H9 (cell line): Measurements from ENCODE around the gene DCLRE1A. TPM values are rescaled to one million over a fixed set of nuclear protein-coding genes. Genes with fewer than 3 reads are reported as not detected.

Source experiments
- DNase-seq: peaks from one replicate; pipeline ENCODE4 v3.0.0-alpha.2; 2017
- H2AFZ ChIP-seq: one replicate; pipeline ENCODE4 v1.6.1; 2013; ENCODE audit warnings: mild to moderate bottlenecking, low read length, control low read depth, moderate library complexity
- H2AK5ac ChIP-seq: 2 replicates; pipeline ENCODE4 v1.6.1; 2013; ENCODE audit warnings: low read length, control low read depth, mixed read lengths; ENCODE audit not compliant: insufficient read length
- H2BK120ac ChIP-seq: one replicate; pipeline ENCODE4 v1.6.1; 2013; ENCODE audit warnings: low read depth, mild to moderate bottlenecking, low read length, control low read depth, inconsistent platforms; ENCODE audit not compliant: poor library complexity, severe bottlenecking
- H2BK12ac ChIP-seq: 2 replicates; pipeline ENCODE4 v1.6.1; 2013; ENCODE audit warnings: low read length, control low read depth, mixed read lengths, low read depth; ENCODE audit not compliant: insufficient read length
- H2BK15ac ChIP-seq: 2 replicates; pipeline ENCODE4 v1.6.1; 2013; ENCODE audit warnings: low read depth, low read length, control low read depth
- H2BK20ac ChIP-seq: one replicate; pipeline ENCODE4 v1.6.1; 2013; ENCODE audit warnings: low read depth, mild to moderate bottlenecking, low read length, control low read depth, inconsistent platforms; ENCODE audit not compliant: poor library complexity, severe bottlenecking
- H2BK5ac ChIP-seq: 2 replicates; pipeline ENCODE4 v1.6.1; 2013; ENCODE audit warnings: low read length, control low read depth, mixed read lengths; ENCODE audit not compliant: insufficient read length
- H3K14ac ChIP-seq: 2 replicates; pipeline ENCODE4 v1.6.1; 2013; ENCODE audit warnings: low read length, control low read depth; ENCODE audit not compliant: insufficient read depth
- H3K18ac ChIP-seq: 2 replicates; pipeline ENCODE4 v1.6.1; 2013; ENCODE audit warnings: low read depth, mild to moderate bottlenecking, mixed read lengths, low read length, control low read depth; ENCODE audit not compliant: insufficient read length
- H3K23ac ChIP-seq: 2 replicates; pipeline ENCODE4 v1.6.1; 2013; ENCODE audit warnings: low read length, control low read depth, mixed read lengths, low read depth; ENCODE audit not compliant: insufficient read length
- H3K23me2 ChIP-seq: 2 replicates; pipeline ENCODE4 v1.6.1; 2013; ENCODE audit warnings: low read depth, mild to moderate bottlenecking, mixed read lengths, low read length, control low read depth; ENCODE audit not compliant: insufficient read length, poor library complexity, severe bottlenecking
- H3K27ac ChIP-seq: 2 replicates; pipeline ENCODE4 v1.5.1; 2013; ENCODE audit warnings: low read length, control low read depth, mixed read lengths, low read depth; ENCODE audit not compliant: insufficient read length
- H3K27me3 ChIP-seq: 2 replicates; pipeline ENCODE4 v1.6.1; 2013; ENCODE audit warnings: low read length, control low read depth, inconsistent platforms; ENCODE audit not compliant: insufficient read depth
- H3K4ac ChIP-seq: 2 replicates; pipeline ENCODE4 v1.6.1; 2013; ENCODE audit warnings: low read depth, mild to moderate bottlenecking, control low read depth, inconsistent platforms, low read length, moderate library complexity
- H3K4me1 ChIP-seq: 2 replicates; pipeline ENCODE4 v1.6.1; 2013; ENCODE audit warnings: low read length, control low read depth, inconsistent platforms; ENCODE audit not compliant: insufficient read depth
- H3K4me2 ChIP-seq: 2 replicates; pipeline ENCODE4 v1.6.1; 2013; ENCODE audit warnings: low read length, control low read depth, mixed read lengths; ENCODE audit not compliant: insufficient read length, insufficient read depth
- H3K56ac ChIP-seq: 2 replicates; pipeline ENCODE4 v1.6.1; 2013; ENCODE audit warnings: low read depth, mild to moderate bottlenecking, mixed read lengths, low read length, control low read depth; ENCODE audit not compliant: insufficient read length
- H3K79me1 ChIP-seq: 2 replicates; pipeline ENCODE4 v1.6.1; 2013; ENCODE audit warnings: low read depth, mild to moderate bottlenecking, moderate library complexity, low read length, control low read depth, inconsistent platforms; ENCODE audit not compliant: insufficient read depth, poor library complexity, severe bottlenecking
- H3K79me2 ChIP-seq: 2 replicates; pipeline ENCODE4 v1.6.1; 2013; ENCODE audit warnings: low read length, control low read depth, inconsistent platforms; ENCODE audit not compliant: insufficient read depth
- H3K9ac ChIP-seq: 2 replicates; pipeline ENCODE4 v1.6.1; 2013; ENCODE audit warnings: low read length, control low read depth, mixed read lengths; ENCODE audit not compliant: insufficient read length; ENCODE audit errors: extremely low read depth
- H3K9me3 ChIP-seq: one replicate; pipeline ENCODE4 v1.6.1; 2013; ENCODE audit warnings: low read depth, low read length, inconsistent platforms; ENCODE audit not compliant: control insufficient read depth
- H3T11ph ChIP-seq: one replicate; pipeline ENCODE4 v1.6.1; 2013; ENCODE audit warnings: mild to moderate bottlenecking, low read length, control low read depth, inconsistent platforms
- H4K20me1 ChIP-seq: one replicate; pipeline ENCODE4 v1.6.1; 2013; ENCODE audit not compliant: control insufficient read depth, insufficient read length, insufficient read depth
- H4K5ac ChIP-seq: 2 replicates; pipeline ENCODE4 v1.6.1; 2013; ENCODE audit warnings: low read depth, mild to moderate bottlenecking, mixed read lengths, low read length, control low read depth; ENCODE audit not compliant: insufficient read length
- H4K8ac ChIP-seq: replicated peaks from 2 replicates; pipeline ENCODE4 v1.6.1; 2013; ENCODE audit warnings: low read length, control low read depth, mixed read lengths, low read depth; ENCODE audit not compliant: insufficient read length
- H4K91ac ChIP-seq: 2 replicates; pipeline ENCODE4 v1.6.1; 2013; ENCODE audit warnings: low read depth, mild to moderate bottlenecking, moderate library complexity, mixed read lengths, low read length, control low read depth; ENCODE audit not compliant: insufficient read length
- H3K27ac Mint-ChIP-seq, 3 experiments: 2 replicates in 2 of 3; 3 replicates in 1 of 3; pipeline ENCODE4 v1.8.0; 2020 to 2021; ENCODE audit warnings: mixed read lengths in 3 of 3, mild to moderate bottlenecking in 1 of 3, moderate library complexity in 1 of 3
- H3K27me3 Mint-ChIP-seq: 2 replicates; pipeline ENCODE4 v1.8.0; 2021; ENCODE audit warnings: low read depth, mild to moderate bottlenecking, moderate library complexity, mixed read lengths
- H3K36me3 Mint-ChIP-seq, 3 experiments: 2 replicates in 2 of 3; 3 replicates in 1 of 3; pipeline ENCODE4 v1.8.0; 2020 to 2021; ENCODE audit warnings: low read depth in 3 of 3, mixed read lengths in 3 of 3; ENCODE audit not compliant: insufficient read depth in 1 of 3
- H3K4me1 Mint-ChIP-seq, 2 experiments: 2 replicates each; pipeline ENCODE4 v1.8.0; 2020; ENCODE audit warnings: mixed read lengths in 2 of 2
- H3K4me3 Mint-ChIP-seq, 2 experiments: 2 replicates in 1 of 2; 3 replicates in 1 of 2; pipeline ENCODE4 v1.8.0; 2020 to 2021; ENCODE audit warnings: mild to moderate bottlenecking in 2 of 2, mixed read lengths in 2 of 2, moderate library complexity in 1 of 2
- H3K9me3 Mint-ChIP-seq, 2 experiments: 2 replicates in 1 of 2; 3 replicates in 1 of 2; pipeline ENCODE4 v1.8.0; 2020; ENCODE audit warnings: mild to moderate bottlenecking in 2 of 2, mixed read lengths in 2 of 2, moderate library complexity in 1 of 2
- CTCF ChIP-seq: fragments of 200-600 bp; sonication (generic); conservative IDR thresholded peaks from 3 replicates; pipeline ENCODE4 v1.8.0; 2021; ENCODE audit warnings: antibody characterized with exemption, mild to moderate bottlenecking
- WGBS: extraction: QIAGEN DNeasy Blood & Tissue Kit; methylation state at CpG from one replicate; pipeline ENCODE4 v1.1.7; 2013; ENCODE audit warnings: missing lambda C conversion rate, low lambda C conversion rate, mixed read lengths; ENCODE audit not compliant: insufficient read length; ENCODE audit errors: extremely low coverage; 5-methylcytosine and 5-hydroxymethylcytosine counted together
- total RNA-seq: library from RNA; stranded (reverse); gene quantifications from 2 replicates; pipeline ENCODE4 v1.2.1, GENCODE V29; 2021

The DCLRE1A gene
- total RNA-seq, 1 experiment from 2014 or later, result 9.9 TPM

- Histone ChIP-seq H3K4me1 (no peaks in the 10 kb centered on the region), H3K27ac (no peak overlapping the region)
- no peaks in the 10 kb centered on the region for H3K9me3 Mint-ChIP-seq
Measured at GRCh38 chr10:113843972-113844485, 9.9 kb downstream of the DCLRE1A start.

More at GRCh38 chr10:113843972-113844485, 9.9 kb downstream of the DCLRE1A start:
- Histone ChIP-seq H3K79me2 (no peaks in the 10 kb centered on the region), H3K27me3 (no peaks in the 10 kb centered on the region), H3K79me1 (no peaks in the 10 kb centered on the region), H2AK5ac (no peak overlapping the region), H4K20me1 (no peaks in the 10 kb centered on the region), H4K91ac (no peak overlapping the region), H3K4me2 (no peak overlapping the region), H2BK15ac (no peak overlapping the region), H3K18ac (no peak overlapping the region), H3K23me2 (no peaks in the 10 kb centered on the region), H3K9ac (no peak overlapping the region), H3K14ac (no peak overlapping the region), H4K5ac (no peak overlapping the region), H2AFZ (no peak overlapping the region), H2BK20ac (no peak overlapping the region), H2BK120ac (no peak overlapping the region), H3K9me3 (no peaks in the 10 kb centered on the region), H3T11ph (no peak overlapping the region), H3K56ac (no peak overlapping the region), H2BK12ac (no peak overlapping the region), H3K23ac (no peak overlapping the region), H2BK5ac (no peak overlapping the region), H3K4ac (no peak overlapping the region), H4K8ac (no peak overlapping the region)
- peaks cover 7 to 8% of the 10 kb centered on the region in 2 experiments; a peak in 2 of 4 replicates for H3K4me1 Mint-ChIP-seq
- TF ChIP-seq CTCF, result no peak
- H3K27ac Mint-ChIP-seq, result peak overlapping the region in 2 of 3 experiments; percentile 9 to 52; a peak in 2 of 7 replicates
- WGBS, result no CpG with 5 or more reads among the region's 6 CpGs
- no peaks in the 10 kb centered on the region for H3K27me3 Mint-ChIP-seq
- no peak overlapping the region for H3K4me3 Mint-ChIP-seq
- DNase-seq, result no peak
- peaks cover 0 to 31% (median 22%) of the 10 kb centered on the region in 3 experiments; a peak in 5 of 7 replicates for H3K36me3 Mint-ChIP-seq
